ENCODE data around the gene UBE2B.

DNA sequence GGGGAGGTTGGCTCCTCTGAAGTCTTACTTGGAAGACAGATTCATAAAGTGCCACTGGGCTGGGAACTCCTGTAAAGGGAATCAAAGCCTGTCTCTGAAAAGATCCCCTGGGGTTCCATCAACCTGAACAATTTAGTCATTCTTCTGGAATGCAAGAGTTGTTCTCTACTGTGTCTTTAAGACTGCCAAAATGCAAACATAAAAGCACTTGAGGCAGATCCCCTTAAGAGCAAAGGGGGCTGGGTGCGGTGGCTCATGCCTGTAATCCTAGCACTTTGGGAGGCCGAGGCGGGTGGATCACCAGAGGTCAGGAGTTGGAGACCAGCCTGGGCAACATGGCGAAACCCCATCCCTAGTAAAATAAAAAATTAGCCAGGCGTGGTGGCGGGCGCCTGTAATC is 23.6 kb downstream of the UBE2B start:
- no peak for TF ChIP-seq POLR2A (IDR thresholded peaks at IDR 0.05)
- TF ChIP-seq, protein P1, sequence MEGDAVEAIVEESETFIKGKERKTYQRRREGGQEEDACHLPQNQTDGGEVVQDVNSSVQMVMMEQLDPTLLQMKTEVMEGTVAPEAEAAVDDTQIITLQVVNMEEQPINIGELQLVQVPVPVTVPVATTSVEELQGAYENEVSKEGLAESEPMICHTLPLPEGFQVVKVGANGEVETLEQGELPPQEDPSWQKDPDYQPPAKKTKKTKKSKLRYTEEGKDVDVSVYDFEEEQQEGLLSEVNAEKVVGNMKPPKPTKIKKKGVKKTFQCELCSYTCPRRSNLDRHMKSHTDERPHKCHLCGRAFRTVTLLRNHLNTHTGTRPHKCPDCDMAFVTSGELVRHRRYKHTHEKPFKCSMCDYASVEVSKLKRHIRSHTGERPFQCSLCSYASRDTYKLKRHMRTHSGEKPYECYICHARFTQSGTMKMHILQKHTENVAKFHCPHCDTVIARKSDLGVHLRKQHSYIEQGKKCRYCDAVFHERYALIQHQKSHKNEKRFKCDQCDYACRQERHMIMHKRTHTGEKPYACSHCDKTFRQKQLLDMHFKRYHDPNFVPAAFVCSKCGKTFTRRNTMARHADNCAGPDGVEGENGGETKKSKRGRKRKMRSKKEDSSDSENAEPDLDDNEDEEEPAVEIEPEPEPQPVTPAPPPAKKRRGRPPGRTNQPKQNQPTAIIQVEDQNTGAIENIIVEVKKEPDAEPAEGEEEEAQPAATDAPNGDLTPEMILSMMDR (IDR thresholded peaks at IDR 0.05) = no peak
